SKM-1 (cell line): ENCODE results near the gene DNMT1.
"Not testable (repeated sequence)": the region's sequence is repeated elsewhere in the genome, so short reads cannot be mapped to it uniquely, and the experiment has no call there.

ENCODE experiments used
- DNase-seq: peaks from one replicate; lab custom pipeline; 2025; ENCODE audit not compliant: unreplicated experiment; lab: John Stamatoyannopoulos, UW

Gene DNMT1

DNA sequence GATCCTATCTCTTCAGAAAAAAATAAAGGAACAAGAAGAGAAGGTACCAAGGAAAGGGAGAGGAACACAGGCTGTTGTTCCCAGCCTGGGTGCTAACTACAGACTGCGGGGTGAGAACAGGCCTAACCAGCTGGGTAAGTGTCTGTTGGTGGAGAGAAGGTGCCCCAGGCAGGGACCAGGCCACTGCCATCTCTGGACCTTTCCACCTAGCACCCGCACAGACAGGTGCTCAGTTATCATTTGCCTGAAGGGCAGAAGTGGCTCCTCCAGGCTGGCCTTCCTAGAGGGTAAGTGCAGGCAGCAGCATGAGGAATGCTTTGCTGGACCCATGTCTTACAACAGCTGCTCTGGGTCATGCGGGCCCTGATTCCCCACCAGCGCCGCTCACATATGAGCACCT, 10.1 kb downstream of the DNMT1 start:
- DNase-seq: no peak

DNA sequence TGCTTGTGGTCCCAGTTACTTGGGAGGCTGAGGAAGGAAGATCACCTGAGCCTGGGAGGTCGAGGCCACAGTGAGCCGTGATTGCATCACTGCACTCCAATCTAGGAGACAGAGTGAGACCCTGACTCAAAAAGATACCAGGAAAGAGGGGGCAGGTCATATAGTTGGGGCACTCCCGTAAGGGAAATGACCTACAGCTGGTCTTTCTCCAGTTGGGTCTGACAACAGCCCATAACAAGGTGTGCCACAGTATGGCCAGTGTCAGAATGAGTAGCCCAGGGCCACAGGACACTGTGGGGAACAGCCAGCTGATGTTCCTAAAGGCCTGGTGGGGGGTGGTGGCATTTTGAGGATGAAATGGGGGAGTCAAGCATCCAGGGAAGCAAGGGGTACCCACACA, 10.8 kb downstream of the DNMT1 start:
- DNase-seq: no peak

DNA sequence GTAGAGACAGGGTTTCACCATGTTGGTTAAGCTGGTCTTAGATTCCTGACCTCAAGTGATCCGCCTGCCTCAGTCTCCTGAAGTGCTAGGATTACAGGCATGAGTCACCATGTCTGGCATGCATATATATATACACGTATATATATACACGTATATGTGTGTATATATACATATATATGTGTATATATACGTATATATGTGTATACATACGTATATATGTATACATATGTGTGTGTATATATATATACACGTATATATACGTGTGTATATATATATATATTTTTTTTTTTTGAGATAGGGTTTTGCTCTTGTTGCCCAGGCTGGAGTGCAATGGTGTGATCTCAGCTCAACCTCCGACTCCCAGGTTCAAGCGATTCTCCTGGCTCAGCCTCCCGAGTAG, 11.9 kb downstream of the DNMT1 start:
- no peak for DNase-seq

DNA sequence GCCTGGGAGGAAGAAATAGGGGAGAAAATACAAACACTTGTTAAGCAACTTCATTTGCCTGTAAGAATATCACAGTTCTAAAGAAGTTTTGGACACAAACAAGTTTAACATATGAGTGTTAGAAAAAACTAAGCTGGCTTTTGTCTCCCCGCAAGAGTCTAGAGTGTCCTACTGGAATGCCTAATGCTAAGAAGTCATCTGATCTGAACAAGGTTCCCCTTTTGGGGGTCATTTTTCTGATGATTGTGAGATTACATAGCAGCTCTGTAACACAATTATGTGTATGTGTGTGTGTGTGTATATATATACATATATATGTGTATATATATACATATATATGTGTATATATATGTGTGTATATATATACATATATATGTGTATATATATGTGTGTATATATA, 12.7 kb downstream of the DNMT1 start:
- DNase-seq: no peak

DNA sequence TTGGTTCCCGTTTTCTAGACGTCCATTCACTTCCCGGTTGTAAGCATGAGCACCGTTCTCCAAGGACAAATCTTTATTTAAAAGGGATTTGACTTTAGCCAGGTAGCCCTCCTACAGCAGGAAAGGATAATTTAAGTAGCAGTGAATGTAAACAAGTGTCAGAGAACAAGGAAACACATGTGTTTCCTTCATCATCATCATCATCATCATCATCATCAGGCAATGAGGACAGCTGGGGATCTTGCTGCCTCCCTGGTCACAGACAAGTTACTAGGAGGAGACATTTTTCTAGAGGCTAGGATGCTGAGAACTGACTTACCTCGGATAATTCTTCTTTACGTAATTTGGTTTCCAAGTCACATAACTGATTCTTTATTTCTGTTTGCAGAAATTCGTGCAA, 14.3 kb downstream of the DNMT1 start:
- DNase-seq: no peak

DNA sequence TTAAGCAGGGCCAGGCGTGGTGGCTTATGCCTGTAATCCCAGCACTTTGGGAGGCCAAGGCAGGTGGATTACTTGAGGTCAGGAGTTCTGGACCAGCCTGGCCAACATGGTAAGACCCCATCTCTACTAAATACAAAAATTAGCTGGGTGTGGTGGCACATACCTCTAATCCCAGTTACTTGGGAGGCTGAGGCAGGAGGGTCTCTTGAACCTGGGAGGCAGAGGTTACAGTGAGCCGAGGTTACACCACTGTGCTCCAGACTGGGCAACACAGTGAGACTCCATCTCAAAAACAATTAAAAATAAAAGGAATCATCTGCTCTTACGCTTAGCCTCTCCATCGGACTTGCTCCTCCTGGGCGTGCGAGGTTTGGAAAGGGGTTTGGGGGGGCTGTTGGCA, 14.7 kb downstream of the DNMT1 start:
- not testable (repeated sequence) for DNase-seq

DNA sequence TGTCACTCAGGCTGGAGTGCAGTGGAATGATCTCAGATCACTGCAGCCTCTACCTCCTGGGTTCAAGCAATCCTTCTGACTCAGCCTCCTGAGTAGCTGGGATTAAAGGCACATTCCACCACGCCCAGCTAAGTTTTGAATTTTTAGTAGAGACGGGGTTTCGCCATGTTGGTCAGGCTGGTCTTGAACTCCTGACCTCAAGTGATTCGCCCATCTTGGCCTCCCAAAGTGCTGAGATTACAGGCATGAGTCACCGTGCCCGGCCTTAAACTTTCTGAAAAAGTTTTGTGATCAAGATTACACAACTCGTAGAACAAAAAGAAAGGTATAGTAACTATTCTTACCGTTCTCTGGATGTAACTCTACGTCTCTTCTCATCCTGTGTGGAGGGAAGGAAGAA, 21.2 kb downstream of the DNMT1 start:
- no peak for DNase-seq

DNA sequence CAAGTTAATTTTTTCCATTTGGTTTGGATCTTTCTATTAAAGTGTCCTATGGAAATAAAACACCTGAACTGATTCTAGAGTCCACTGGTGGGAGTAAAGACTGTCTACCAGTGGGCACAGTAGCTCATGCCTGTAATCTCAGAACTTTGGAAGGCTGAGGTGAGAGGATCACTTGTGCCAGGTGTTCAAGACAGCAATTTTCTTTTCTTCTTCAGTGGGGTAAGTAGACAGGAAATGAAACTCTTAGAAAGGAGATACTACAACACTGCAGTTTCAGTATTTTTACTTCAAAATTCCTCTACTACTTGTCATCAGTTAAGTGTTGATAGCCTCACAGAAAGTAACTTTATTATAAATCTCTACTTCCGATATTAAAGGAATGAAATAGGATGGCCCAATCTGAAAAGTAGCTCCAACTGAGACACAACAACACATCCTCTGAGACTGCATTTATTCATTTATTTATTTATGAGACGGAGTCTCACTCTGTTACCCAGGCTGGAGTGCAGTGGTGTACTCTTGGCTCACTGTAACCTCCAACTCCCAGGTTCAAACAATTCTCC, 26.3 kb downstream of the DNMT1 start:
- DNase-seq: no peak

DNA sequence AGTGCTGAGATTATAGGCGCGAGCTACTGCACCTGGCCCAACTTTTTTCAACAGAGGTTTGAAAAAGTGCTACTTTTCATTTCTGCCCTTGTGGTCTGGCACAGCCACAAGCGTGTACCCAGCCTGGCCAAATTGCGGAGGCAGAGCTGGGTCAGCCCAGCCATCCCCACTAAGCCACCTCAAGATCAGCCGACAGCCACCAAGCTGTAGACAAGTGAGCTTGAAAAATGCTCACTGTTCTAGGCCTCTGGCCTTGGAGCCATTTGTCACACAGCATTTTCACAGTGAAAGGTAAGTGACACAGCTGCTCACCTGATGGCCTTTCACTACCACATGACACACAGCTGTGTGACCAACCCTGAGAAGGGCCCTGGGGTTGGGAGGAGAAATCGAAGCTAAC, 27.3 kb downstream of the DNMT1 start:
- DNase-seq: no peak

DNA sequence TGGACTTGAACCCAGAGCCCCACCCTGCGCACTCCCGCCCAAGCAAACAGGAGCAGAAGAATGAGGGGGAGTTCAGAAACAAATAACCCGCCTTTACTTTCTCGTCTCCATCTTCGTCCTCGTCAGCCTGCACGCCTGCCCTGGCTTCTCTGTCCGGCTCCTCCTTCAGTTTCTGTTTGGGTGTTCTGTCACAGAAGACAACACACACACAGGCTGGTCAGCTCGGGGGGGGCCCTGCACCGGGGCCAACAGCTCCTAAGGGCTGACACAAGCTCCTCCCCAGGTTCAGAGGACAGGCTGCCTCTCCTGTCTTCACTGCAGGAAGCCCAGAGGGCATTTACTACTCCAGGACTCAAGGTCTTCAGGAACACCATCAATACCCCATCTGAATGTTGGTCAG, 28.3 kb downstream of the DNMT1 start:
- not testable (repeated sequence) for DNase-seq

DNA sequence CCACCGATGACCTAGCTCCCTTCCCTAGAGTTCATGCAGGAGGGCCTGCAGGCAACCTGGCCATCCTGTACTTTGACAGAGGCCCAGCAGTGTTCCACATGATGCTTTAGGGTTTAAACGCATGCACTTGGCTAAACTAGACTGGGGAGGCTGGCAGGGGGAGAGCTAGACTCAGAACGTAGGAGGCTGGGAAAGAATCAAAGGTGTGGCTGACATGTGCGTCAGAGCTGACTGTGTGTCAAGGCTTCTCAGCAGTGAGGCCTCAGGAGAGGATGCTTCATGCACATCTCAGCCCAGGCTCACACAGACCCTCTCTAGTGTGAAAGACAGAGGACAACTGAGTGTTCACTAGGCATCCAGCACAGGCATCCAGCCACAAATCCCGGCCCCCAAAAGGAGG, 28.7 kb downstream of the DNMT1 start:
- no peak for DNase-seq

DNA sequence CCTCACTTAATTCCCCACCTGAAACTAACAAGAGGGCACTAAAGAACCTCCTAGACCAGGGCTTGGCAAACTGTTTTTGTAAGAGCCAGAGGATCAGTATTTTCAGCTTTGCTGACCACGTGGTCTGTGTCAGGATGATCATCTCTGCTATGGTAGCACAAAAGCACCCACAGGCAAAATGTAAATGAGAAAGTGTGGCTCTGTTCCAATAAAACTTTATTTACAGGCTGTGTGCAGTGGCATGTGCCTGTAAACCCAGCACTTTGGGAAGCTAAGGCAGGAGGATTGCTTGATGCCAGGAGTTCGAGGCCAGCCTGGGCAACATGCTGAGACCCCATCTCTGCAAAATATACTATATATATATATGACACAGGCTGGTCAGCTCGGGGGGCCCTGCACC, 31.2 kb downstream of the DNMT1 start:
- no peak for DNase-seq

DNA sequence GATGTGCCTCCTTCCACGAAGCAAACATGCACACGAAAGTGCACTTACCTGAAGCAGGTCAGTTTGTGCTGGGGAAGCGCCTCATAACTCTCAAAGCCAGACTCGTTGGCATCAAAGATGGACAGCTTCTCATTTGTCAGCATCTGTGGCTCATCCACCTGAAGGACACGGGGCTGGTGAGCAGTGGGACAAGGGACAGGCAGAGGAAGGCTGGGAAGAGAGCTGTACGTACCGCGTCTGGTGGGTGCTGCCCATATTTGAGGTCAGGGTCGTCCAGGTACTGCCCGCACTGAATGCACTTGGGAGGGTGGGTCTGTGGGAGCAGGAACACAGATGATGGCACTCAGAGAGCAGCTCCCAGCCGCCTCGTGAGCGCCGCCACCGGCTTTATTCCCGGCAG, 35.1 kb downstream of the DNMT1 start:
- DNase-seq: no peak

DNA sequence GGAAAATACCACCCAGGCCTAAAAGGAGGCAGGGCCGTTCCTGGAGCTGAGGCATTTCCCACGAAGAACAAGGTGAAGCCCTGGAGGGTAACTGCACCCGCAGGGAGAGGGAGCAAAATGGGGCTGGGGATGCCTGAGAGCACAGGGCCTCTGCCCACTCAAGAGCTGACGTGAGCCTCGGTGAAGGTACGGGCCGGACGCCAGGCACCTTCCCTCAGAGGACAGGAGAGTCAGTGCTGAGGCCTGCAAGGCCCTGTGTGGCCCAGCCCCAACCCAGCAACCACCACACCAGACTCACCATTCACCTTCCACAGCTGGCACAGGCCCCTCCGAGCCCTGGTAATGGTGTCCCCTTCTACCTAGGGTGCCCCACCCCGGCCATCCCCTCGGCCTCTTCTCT, 36.3 kb downstream of the DNMT1 start:
- no peak for DNase-seq

DNA sequence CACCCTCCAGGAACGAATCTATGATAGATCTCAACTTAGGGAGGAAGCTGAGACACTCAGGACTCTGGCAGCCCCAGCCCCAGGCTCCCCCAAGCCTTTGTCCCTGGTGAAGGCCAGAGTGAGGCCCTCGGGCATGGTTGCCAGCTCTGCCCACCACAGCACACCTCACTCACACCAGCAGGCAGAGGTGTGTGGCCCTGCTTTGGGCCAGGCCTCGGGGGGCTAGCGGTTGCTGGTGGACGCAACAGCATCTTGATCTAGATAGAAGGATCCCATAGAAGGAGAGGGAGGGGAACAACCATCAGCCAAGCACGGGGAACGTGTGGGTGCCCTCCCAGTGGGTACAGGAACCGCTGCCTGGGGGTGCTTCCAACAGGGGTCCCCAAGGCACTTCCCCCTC, 36.7 kb downstream of the DNMT1 start:
- DNase-seq: no peak

DNA sequence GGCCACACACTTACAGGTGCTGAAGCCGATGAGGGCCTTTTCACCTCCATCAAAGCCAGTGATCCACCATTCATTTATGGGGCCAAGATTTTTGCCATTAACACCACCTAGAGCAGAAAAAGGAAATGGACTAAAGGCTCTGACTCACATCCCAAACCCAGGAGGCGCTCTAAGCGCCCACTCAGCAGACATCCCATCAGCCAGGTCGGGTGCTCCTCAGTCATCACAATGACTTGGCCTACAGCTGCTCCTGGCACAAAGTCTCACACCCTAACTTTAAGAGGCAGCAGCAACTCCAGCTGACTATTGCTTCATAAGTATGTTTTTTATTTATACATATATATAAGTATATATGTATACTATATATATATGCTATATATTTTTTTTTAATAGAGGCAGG, 38.9 kb downstream of the DNMT1 start:
- no peak for DNase-seq

DNA sequence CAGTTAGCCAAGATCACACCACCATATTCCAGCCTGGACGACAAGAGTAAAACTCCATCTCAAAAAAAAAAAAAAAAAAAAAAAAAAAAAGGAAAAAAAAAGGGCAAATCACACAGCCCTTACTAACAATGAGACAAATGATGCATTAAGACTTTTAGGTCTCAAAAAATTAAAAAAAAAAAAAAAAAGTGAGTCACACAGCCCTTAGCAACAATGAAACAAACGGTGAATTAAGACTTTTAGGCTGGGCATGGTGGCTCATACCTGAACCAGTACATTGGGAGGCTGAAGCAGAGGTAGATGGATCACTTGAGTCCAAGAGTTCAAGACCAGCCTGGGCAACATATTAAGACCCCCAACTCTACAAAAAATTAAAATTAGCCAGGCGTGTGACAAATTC, 42.7 kb downstream of the DNMT1 start:
- DNase-seq: no peak

DNA sequence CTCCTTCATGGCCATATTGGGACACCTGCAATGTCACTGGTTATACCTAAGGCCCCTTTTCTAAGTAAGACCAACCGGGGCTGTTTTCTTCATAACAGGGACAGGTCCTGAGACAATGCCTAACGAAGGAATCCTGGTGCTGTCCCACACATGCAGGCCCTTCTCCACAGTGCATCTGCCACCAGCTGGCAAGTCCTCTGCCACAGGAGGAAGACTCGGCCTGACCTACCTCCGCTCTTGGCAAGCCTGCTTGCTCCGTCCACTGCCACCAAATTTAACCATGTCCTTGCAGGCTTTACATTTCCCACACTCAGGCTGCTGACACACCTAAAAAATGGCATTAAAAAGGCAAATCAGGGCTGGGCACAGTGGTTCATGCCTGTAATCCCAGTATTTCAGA, 43.2 kb downstream of the DNMT1 start:
- no peak for DNase-seq

DNA sequence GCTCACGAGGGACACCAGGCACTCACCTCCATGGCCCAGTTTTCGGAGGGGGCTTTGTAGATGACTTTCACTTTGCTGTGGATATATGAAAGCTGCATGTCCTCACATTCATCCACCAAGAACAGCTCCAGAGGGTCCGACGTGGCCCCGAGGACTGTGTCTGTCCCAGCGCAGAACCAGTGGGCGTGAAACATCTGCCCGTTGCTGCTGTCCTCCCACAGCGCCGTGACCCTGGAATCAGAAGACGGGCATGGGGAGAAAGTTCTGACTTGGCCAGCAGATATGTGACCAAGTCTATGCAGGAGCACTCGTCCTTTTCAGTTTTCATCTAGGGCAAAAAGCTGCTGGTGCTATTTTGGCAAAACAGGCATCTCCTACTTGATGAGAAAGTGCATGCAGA, 45.3 kb downstream of the DNMT1 start:
- no peak for DNase-seq

DNA sequence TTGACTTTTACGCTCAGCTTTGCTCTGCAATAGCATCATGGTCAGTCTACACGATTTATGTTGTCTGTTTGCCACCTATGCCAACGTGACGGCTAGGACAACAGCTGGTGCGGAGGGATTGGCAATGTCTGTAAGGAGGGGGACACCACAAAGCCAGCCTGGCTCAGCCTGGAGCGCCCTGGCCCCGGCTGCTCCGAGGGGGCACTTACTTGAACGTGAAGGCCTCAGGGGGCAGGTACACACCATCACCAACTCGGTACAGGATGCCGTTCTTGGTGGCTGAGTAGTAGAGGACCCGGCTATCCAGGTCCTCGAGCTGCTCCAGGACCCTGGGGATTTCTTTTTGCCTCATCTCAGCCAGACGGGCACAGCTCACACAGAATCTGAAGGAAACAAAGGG, 48.6 kb downstream of the DNMT1 start:
- DNase-seq: no peak

DNA sequence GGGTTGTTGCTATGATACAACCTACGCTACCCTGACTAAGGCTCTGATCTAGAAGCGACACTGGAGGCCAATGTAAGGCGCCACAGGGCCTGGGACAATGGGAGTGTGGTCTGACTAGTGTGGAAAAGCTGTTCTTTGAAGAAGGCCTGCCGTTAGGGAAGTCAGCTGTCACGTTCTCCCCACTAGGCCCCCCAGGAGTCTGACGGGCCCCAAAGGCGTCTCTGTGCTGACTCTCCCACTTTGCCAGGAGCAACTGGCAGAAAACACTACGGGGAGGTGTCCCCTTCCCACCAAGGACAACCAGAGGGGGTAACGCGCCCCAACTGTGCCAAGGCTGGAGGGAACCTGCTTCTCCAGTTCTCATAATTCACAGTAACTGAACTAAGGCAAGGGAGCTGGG, 49.7 kb downstream of the DNMT1 start:
- DNase-seq: no peak

DNA sequence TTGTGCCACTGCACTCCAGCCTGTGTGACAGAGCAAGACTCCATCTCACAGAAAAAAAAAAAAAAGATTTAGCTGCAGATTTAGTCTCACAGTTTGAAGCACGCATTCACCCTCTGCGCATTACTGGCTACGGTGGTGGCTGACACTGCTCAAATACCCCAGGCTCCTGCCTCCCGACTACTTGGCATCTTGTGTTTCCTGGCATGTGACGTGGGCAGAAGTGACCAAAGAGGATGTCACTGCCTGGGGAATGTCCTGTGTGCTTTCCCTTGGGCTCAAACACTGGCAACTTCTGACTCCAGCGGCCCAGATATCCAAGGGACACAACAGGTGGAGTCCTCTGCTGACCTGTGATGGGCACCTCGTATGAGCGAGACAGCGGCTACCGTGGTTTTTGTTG, 50.4 kb downstream of the DNMT1 start:
- no peak for DNase-seq

DNA sequence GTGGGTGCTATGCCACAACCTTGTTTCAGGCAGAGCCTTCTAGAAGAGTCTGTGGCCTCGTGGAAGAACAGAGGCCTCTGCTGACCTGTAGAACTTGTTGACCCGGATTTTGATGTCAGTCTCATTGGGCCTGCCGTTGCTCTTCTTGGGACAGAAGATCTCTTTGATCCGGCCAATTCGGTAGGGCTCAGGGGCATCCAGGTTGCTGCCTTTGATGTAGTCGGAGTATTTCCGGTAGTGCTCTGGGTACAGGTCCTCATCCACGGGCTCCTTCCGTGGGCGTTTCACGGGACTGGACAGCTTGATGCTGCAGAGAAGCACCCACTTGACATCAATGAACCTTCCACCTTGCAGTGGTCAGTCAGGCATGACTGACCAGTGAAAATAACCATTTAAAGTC, 51.1 kb downstream of the DNMT1 start:
- DNase-seq: no peak
